ENCODE results near the gene SERINC2. TPM values are rescaled to one million over a fixed set of nuclear protein-coding genes. Genes with fewer than 3 reads are reported as not detected.
A peak's percentile ranks its signal among the peaks of the same experiment; 100 is the strongest.

Gene SERINC2
- total RNA-seq, 6 experiments from 2014 or later, result 184 to 276 (median 207) TPM

GRCh38 chr1:31410871-31411270 is 2.1 kb upstream of the SERINC2 start:
- Mint-ChIP-seq H3K4me1 (ENCODE audit: low read depth) (peaks cover 58% of the 10 kb centered on the region), H3K9me3 (no peaks in the 10 kb centered on the region), H3K4me3 (peak overlapping the region; percentile 28), H3K36me3 (ENCODE audit: low read depth) (peaks cover 12% of the 10 kb centered on the region), H3K27me3 (ENCODE audit: insufficient read depth) (peaks cover 1% of the 10 kb centered on the region; the same call in 1 of the 2 replicates), H3K27ac (peak overlapping the region; percentile 48)
- peak; percentile 37 for DNase-seq
- no peak for TF ChIP-seq CTCF (IDR thresholded peaks at IDR 0.05)

GRCh38 chr1:31412205-31412604 is 808 bp upstream of the SERINC2 start:
- Mint-ChIP-seq H3K36me3 (ENCODE audit: low read depth) (peaks cover 21% of the 10 kb centered on the region), H3K27me3 (ENCODE audit: insufficient read depth) (peaks cover under 1% of the 10 kb centered on the region; the same call in 1 of the 2 replicates), H3K27ac (peak overlapping the region; percentile 68), H3K9me3 (no peaks in the 10 kb centered on the region), H3K4me3 (peak overlapping the region; percentile 84), H3K4me1 (ENCODE audit: low read depth) (peaks cover 69% of the 10 kb centered on the region)
- no peak for DNase-seq
- no peak for TF ChIP-seq CTCF (IDR thresholded peaks at IDR 0.05)

DNA sequence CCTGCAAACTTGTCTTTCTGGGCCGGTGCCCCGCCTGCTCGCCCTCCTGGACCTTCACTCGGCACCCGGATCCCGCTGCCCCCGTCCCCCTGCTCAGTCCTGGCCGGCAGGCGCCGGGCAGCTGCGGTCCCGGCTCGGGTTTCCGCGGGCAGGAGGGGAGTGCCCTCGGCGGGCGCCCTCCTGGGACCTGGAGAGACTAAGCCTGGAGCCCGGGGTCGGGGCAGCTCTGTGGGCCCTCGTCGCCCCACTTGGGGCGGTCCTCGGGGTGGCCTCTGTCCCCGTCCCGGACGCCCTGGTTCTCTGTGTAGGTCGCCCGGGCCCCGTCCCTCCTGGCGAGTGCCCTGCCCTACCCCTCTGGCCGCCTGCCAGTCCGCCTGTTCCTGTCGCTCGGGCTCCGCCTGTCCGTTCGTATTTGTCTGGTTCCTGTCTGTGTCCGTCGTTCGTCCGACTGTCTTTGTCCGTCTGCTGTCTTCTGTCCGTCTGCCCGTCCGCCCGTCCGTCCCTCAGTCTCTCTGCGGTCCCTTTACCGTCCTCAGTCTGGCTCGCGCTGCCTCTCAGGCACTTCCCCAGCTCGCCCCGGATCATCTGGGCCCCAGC is 490 bp downstream of the SERINC2 start:
- Mint-ChIP-seq H3K27ac (peak overlapping the region; percentile 89), H3K27me3 (ENCODE audit: insufficient read depth) (no peaks in the 10 kb centered on the region), H3K9me3 (no peaks in the 10 kb centered on the region), H3K36me3 (ENCODE audit: low read depth) (peaks cover 28% of the 10 kb centered on the region), H3K4me3 (peak overlapping the region; percentile 98), H3K4me1 (ENCODE audit: low read depth) (peaks cover 77% of the 10 kb centered on the region)
- no peak for TF ChIP-seq CTCF (IDR thresholded peaks at IDR 0.05)
- DNase-seq, result peak; percentile 48

DNA sequence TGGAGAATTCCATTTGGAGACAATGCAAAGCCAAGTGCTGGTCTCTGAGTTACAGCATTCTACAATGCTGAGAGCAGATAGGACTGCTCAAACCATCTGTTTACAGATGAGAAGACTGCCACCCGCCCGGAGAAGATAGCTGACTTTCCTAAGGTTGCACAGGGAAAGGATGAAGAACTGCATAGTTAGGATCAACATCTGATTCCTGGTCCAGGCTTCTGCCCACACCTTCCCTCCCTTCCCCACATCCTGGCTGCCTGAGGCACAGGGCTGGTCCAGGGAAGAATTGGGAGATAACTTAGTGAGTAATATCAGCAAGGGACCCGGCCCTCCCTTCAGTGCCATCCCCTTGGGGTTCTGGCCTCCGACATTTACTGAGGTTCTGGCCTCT is 2.0 kb downstream of the SERINC2 start:
- peak overlapping the region; percentile 98 for H3K4me3 Mint-ChIP-seq
- TF ChIP-seq CTCF (IDR thresholded peaks at IDR 0.05), result no peak
- H3K36me3 Mint-ChIP-seq (ENCODE audit: low read depth), result peaks cover 33% of the 10 kb centered on the region
- H3K27me3 Mint-ChIP-seq (ENCODE audit: insufficient read depth), result no peaks in the 10 kb centered on the region
- peaks cover 73% of the 10 kb centered on the region for H3K4me1 Mint-ChIP-seq (ENCODE audit: low read depth)
- no peak for DNase-seq
- peak overlapping the region; percentile 89 for H3K27ac Mint-ChIP-seq
- no peaks in the 10 kb centered on the region for H3K9me3 Mint-ChIP-seq

GRCh38 chr1:31415658-31416057 is 2.6 kb downstream of the SERINC2 start:
- peaks cover 33% of the 10 kb centered on the region for H3K36me3 Mint-ChIP-seq (ENCODE audit: low read depth)
- H3K4me3 Mint-ChIP-seq, result peak overlapping the region; percentile 98
- no peak for TF ChIP-seq CTCF (IDR thresholded peaks at IDR 0.05)
- peaks cover 70% of the 10 kb centered on the region for H3K4me1 Mint-ChIP-seq (ENCODE audit: low read depth)
- no peaks in the 10 kb centered on the region for H3K9me3 Mint-ChIP-seq
- H3K27me3 Mint-ChIP-seq (ENCODE audit: insufficient read depth), result no peaks in the 10 kb centered on the region
- DNase-seq, result no peak
- 0 out of 2 replicates have a peak overlapping the region, but pooled peaks have one; percentile 2 for H3K27ac Mint-ChIP-seq
